Breast epithelium (tissue), 4 donors: ENCODE data around the gene SLC25A21. TPM values are rescaled to one million over a fixed set of nuclear protein-coding genes. Genes with fewer than 3 reads are reported as not detected.

Source experiments
- DNase-seq, 2 donors: peaks; one replicate each; pipeline ENCODE4 v3.0.0-alpha.2; 2019; ENCODE audit warnings: low spot score in 2 of 2
- H3K27ac ChIP-seq, 2 donors: fragments of 200-600 bp; sonication (generic) in 1 of 2; one replicate each; pipeline ENCODE4 v1.5.1; 2016 to 2019; ENCODE audit warnings: mild to moderate bottlenecking in 1 of 2
- H3K27me3 ChIP-seq, 2 donors: fragments of 200-600 bp; sonication (generic) in 1 of 2; one replicate each; pipeline versions ENCODE4 v1.5.1 to v1.6.0; 2017 to 2019; ENCODE audit warnings: control low read depth in 1 of 2, mild to moderate bottlenecking in 1 of 2
- H3K36me3 ChIP-seq: fragments of 200-600 bp; one replicate; pipeline ENCODE4 v1.5.1; 2019
- H3K4me1 ChIP-seq, 2 donors: fragments of 200-600 bp; sonication (generic); one replicate each; pipeline ENCODE4 v1.5.1; 2016 to 2019; ENCODE audit warnings: control low read depth in 1 of 2
- H3K4me3 ChIP-seq, 3 donors: fragments of 200-600 bp; sonication (generic); 1 replicate in 2 of 3; 2 replicates in 1 of 3; pipeline ENCODE4 v1.5.1; 2016 to 2019; ENCODE audit warnings: mild to moderate bottlenecking in 3 of 3, moderate library complexity in 2 of 3
- H3K9me3 ChIP-seq, 2 donors: fragments of 200-600 bp; sonication (generic) in 1 of 2; one replicate each; pipeline ENCODE4 v1.5.1; 2016 to 2019; ENCODE audit warnings: control low read depth in 1 of 2
- POLR2A ChIP-seq: fragments of 450-650 bp; IDR thresholded peaks from one replicate; pipeline ENCODE4 v1.6.1; 2016; ENCODE audit warnings: antibody characterized with exemption, mild to moderate bottlenecking, moderate library complexity
- POLR2AphosphoS5 ChIP-seq, 3 donors: sonication (generic); formaldehyde crosslinking; IDR thresholded peaks; one replicate each; pipeline ENCODE4 v1.6.1; 2017; ENCODE audit warnings: antibody characterized with exemption in 3 of 3
- intact Hi-C: fragments of 100-400 bp; cut with DNase I; formaldehyde crosslinking; loops from one replicate; pipeline ENCODE4 v1.15.1; 2023; ENCODE audit warnings: low total_unique reads
- total RNA-seq, 3 donors: library from RNA; depleted of rRNA; stranded (reverse); fragments of >200 nt; gene quantifications; one replicate each; pipeline ENCODE4 v1.1.0, GENCODE V29; 2016
- TF ChIP-seq, protein P1 (sequence below), 3 donors: fragments of 450-650 bp; IDR thresholded peaks; one replicate each; pipeline ENCODE4 v1.5.1; 2016 to 2017; ENCODE audit warnings: antibody characterized with exemption in 3 of 3, mild to moderate bottlenecking in 3 of 3, moderate library complexity in 3 of 3

Gene SLC25A21
- total RNA-seq, 3 donors from 2014 or later = 0.66 to 2.3 (median 1.6) TPM

DNA sequence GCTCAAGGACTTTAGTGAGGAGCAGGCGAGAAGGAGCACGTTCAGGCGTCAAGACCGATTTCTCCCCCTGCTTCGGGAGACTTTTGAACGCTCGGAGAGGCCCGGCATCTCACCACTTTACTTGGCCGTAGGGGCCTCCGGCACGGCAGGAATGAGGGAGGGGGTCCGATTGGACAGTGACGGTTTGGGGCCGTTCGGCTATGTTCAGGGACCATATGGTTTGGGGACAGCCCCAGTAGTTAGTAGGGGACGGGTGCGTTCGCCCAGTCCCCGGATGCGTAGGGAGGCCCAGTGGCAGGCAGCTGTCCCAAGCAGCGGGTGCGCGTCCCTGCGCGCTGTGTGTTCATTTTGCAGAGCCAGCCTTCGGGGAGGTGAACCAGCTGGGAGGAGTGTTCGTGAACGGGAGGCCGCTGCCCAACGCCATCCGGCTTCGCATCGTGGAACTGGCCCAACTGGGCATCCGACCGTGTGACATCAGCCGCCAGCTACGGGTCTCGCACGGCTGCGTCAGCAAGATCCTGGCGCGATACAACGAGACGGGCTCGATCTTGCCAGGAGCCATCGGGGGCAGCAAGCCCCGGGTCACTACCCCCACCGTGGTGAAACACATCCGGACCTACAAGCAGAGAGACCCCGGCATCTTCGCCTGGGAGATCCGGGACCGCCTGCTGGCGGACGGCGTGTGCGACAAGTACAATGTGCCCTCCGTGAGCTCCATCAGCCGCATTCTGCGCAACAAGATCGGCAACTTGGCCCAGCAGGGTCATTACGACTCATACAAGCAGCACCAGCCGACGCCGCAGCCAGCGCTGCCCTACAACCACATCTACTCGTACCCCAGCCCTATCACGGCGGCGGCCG is 509.6 kb downstream of the SLC25A21 start:
- intact Hi-C loops = no loop called here
- peak in 1 of 2 donors; percentile 56 for DNase-seq
- Histone ChIP-seq H3K36me3 (no peaks in the 10 kb centered on the region), H3K27ac (peak overlapping the region in 1 of 2 donors; percentile 55), H3K27me3 (peaks cover 4 to 99% of the 10 kb centered on the region in 2 donors), H3K4me3 (peak overlapping the region; percentile 43 to 71 (median 53)), H3K9me3 (no peaks in the 10 kb centered on the region), H3K4me1 (peaks cover 13 to 15% of the 10 kb centered on the region in 2 donors)
- TF ChIP-seq, protein P1, sequence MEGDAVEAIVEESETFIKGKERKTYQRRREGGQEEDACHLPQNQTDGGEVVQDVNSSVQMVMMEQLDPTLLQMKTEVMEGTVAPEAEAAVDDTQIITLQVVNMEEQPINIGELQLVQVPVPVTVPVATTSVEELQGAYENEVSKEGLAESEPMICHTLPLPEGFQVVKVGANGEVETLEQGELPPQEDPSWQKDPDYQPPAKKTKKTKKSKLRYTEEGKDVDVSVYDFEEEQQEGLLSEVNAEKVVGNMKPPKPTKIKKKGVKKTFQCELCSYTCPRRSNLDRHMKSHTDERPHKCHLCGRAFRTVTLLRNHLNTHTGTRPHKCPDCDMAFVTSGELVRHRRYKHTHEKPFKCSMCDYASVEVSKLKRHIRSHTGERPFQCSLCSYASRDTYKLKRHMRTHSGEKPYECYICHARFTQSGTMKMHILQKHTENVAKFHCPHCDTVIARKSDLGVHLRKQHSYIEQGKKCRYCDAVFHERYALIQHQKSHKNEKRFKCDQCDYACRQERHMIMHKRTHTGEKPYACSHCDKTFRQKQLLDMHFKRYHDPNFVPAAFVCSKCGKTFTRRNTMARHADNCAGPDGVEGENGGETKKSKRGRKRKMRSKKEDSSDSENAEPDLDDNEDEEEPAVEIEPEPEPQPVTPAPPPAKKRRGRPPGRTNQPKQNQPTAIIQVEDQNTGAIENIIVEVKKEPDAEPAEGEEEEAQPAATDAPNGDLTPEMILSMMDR (IDR thresholded peaks at IDR 0.05) = no peak
- TF ChIP-seq POLR2A (no peak), POLR2AphosphoS5 (IDR thresholded peaks at IDR 0.05) (no peak)

DNA sequence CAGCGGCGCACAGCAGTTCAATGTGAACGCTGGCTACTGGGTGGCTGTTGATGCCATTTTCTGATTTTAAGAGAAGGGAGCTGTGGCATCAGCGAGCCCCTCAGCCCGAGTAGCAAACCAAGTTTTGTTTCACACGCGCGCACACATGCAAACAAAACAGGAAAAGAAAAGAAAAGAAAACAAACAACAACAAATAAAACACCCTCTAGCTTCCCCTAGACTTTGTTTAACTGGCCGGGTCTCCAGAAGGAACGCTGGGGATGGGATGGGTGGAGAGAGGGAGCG is 510.2 kb downstream of the SLC25A21 start:
- H3K36me3 ChIP-seq = no peaks in the 10 kb centered on the region
- H3K9me3 ChIP-seq = no peaks in the 10 kb centered on the region
- no peak for TF ChIP-seq POLR2A
- TF ChIP-seq, protein P1 (IDR thresholded peaks at IDR 0.05) = no peak
- no peak for TF ChIP-seq POLR2AphosphoS5 (IDR thresholded peaks at IDR 0.05)
- intact Hi-C loops = no loop called here
- H3K27ac ChIP-seq = no peak overlapping the region
- peaks cover 5 to 99% of the 10 kb centered on the region in 2 donors for H3K27me3 ChIP-seq
- peak overlapping the region; percentile 43 to 71 (median 53) for H3K4me3 ChIP-seq
- DNase-seq = no peak
- H3K4me1 ChIP-seq = peaks cover 14 to 15% of the 10 kb centered on the region in 2 donors

GRCh38 chr14:36661506-36662257 is 510.7 kb downstream of the SLC25A21 start, which contains the start of gene PAX9:
TSS of gene PAX9 (plus strand) at chr14:36661860. CDS start at chr14:36662090, 230 bp downstream.
- no peak for TF ChIP-seq POLR2A
- TF ChIP-seq POLR2AphosphoS5 (IDR thresholded peaks at IDR 0.05) = no peak
- TF ChIP-seq, protein P1 (IDR thresholded peaks at IDR 0.05) = no peak
- Histone ChIP-seq H3K4me3 (peak within 1 kb of the TSS; percentile 43 to 71 (median 53)), H3K27me3 (peaks cover 4 to 99% of the 10 kb centered on the region in 2 donors), H3K27ac (peak within 1 kb of the TSS in 1 of 2 donors; percentile 55), H3K9me3 (no peaks in the 10 kb centered on the region), H3K4me1 (peaks cover 15 to 19% of the 10 kb centered on the region in 2 donors), H3K36me3 (no peaks in the 10 kb centered on the region)
- peak; percentile 76 to 80 for DNase-seq
- intact Hi-C loops = no loop called here

DNA sequence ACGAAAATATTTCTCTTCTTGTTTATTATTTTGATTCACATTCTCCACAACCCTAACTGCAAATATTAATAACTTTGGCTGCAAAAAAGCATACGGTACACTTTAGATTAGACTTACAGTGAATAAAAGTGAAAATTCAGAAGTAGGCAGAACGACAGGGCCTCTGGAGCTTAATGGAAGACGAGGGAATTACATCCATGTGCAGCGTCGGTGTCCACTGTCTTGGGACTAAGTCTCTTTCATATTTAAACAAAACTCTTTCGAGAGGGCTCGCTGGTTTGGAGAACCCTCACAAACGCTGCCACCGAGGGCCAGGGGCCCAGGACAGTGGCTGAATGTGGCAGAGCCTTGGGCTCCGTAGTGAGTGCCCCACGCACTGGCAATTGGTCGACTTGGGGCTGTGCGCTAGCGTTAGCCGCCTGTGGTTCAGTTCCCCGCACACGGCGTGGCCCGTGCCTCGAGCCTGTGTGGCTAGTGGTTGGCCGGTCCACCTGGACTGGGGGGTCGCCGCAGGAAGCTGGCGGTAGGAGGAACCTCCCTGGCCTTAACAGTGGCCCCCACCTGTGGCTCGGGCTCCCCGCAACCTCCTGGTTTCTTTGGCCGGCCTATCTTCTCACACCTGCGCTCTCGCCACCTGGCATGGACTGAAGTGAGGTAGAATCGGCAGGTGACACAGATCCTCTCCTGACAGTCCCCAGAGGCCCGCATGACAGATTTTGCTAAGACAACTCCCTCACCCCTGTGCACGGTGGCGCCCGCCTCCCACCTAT is 511.5 kb downstream of the SLC25A21 start:
- no peak for DNase-seq
- H3K4me3 ChIP-seq = peak overlapping the region; percentile 43 to 71 (median 53)
- TF ChIP-seq POLR2A (no peak), POLR2AphosphoS5 (IDR thresholded peaks at IDR 0.05) (no peak)
- TF ChIP-seq, protein P1 (IDR thresholded peaks at IDR 0.05) = no peak
- H3K4me1 ChIP-seq = peaks cover 15 to 19% of the 10 kb centered on the region in 2 donors
- intact Hi-C loops = no loop called here
- H3K27ac ChIP-seq = no peak overlapping the region
- H3K27me3 ChIP-seq = peaks cover 3 to 99% of the 10 kb centered on the region in 2 donors
- no peaks in the 10 kb centered on the region for H3K9me3 ChIP-seq
- no peaks in the 10 kb centered on the region for H3K36me3 ChIP-seq
